Embryonic facial prominence (tissue), 1 donor: Measurements from ENCODE around the gene CYB5RL.
"Not testable (repeated sequence)": the region's sequence is repeated elsewhere in the genome, so short reads cannot be mapped to it uniquely, and the experiment has no call there.

Experiments used
- DNase-seq: peaks from one replicate; pipeline ENCODE4 v3.0.0-alpha.2; 2016; ENCODE audit errors: extremely low spot score

Gene CYB5RL

GRCh38 chr1:54186056-54186455 lies 13.8 kb downstream of the CYB5RL start:
- no peak for DNase-seq

DNA sequence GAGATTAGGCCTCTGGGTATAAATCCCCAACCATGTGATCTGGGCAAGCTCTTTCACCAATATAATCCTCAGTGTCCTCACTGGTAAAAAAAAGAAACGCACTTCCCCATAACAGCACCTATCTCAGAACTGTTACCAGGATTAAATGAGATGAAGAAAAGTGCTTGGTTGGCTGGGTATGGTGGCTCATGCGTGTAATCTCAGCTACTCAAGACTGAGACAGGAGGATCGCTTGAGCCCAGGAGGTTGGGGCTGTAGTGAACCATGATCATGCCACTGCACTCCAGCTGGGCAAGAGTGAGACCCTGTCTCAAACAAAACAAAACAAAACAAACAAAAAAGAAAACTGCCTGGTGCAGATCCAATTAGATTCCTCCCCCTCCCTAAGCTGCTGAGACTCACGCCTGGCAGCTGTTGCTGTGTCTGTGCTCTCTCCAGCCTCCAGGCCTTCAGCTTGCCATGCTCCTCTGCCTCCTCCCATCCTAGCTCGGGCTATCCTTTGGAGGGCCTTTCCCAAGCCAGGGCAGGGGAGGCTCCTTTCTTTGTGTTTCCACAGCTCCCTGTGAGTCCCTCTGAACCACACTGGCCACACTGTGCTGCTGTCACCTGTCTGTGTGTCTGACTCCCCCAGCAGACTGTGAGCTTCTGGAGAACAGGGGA lies 19.0 kb downstream of the CYB5RL start:
- no peak for DNase-seq

DNA sequence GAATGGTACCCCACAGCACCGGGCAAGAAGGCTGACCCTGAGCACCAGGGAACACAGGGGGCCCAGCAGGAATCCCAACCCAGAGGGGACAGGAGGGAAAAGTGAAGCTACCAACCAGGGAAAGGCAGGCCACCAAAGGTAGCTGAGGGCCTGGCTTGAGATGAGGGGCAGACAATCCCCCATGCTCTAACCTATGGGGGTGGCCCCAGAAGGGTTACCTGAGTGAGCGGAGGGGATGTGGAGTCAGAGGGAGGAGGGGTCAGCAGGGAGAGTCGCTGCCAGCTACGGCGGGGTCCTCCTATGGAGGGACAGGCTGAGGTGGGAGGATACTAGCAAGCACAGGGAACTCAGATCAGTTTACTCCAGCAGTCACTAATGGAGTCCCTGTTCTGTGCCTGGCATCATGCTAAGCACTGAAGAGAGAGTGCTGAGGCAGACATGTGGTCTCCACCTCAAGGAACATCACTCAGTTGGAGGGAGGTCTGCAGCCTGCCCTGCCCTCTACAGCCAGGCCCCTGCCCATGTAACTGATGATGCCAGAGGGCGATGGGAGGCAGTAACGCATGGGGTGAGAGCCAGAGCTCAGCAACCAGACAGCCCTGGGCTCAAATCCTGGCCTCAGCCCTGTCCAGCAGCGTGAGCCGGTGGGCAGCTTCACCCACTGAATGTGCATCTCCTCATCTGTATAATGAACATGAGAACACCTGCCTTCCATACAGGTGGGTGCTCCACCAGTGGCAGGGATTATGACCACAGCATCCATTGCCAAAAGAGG lies 21.3 kb downstream of the CYB5RL start:
- DNase-seq: no peak

DNA sequence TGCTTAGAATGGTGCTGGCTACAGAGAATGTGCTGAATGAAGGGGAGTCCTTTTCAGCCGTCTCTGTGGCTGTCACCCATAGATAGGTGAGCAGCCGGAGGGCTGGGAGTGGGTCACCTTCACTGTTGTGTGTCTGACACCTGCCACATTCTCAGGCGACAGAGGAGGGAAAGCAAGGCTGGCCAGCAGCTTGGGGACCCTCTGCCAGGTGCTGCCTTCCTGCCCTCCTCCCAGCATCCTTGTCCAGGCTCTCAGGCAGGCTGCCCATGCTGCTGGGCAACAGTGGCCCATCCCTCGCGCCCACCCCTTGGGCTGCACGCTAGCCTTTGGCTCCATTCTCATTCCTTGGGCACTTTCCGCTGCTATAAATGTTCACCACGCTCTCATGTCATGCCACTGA lies 22.1 kb downstream of the CYB5RL start:
- DNase-seq: no peak

- no peak for DNase-seq
Measured at GRCh38 chr1:54176621-54177327, 23.1 kb downstream of the CYB5RL start.

- DNase-seq: no peak
Measured at GRCh38 chr1:54174106-54174505, 25.7 kb downstream of the CYB5RL start.

GRCh38 chr1:54173681-54174080 lies 26.1 kb downstream of the CYB5RL start:
- no peak for DNase-seq

- no peak for DNase-seq
Measured at GRCh38 chr1:54172614-54173599, 26.9 kb downstream of the CYB5RL start.

GRCh38 chr1:54171606-54172005 lies 28.2 kb downstream of the CYB5RL start:
- DNase-seq: no peak

GRCh38 chr1:54171016-54171415 lies 28.8 kb downstream of the CYB5RL start:
- DNase-seq: no peak

- DNase-seq: no peak
Measured at GRCh38 chr1:54169068-54169467, 30.8 kb downstream of the CYB5RL start.

DNA sequence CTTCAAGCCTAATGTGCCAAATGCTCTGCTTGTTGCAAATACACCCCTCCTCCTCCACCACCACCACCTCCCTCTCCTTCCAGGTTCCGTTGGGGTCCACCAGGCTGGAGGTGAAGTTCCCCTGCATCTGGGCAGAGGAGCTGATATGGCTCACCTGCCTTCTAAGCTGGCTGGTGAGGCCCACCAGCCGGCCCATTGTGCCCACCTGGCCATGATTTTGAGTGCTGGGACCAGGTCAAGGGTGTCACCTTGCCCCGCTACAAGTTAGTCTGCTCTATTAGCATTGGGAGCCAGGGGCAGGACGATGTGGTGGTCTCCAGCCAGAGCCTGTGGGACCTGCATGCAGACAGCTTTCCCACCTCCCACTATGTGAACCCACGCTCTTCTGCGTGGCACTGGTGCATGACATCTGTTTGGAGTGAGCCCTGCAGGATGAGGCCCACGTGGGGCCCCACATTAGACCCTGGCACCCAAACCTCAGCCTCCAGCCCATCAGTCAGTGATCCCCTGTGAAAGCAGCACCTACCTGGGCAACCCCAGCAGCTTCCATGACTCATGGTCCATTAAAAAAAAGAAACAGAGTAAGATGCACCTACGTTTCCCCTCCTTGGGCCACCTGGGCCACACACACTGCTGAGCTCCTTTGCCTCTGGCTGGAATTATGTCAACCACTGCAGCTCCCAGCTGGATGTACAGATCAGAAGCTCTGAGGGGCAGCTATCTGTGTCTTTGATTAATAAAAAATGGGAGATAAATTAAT lies 31.4 kb downstream of the CYB5RL start:
- no peak for DNase-seq

GRCh38 chr1:54167422-54168139 lies 32.2 kb downstream of the CYB5RL start:
- DNase-seq: no peak

DNA sequence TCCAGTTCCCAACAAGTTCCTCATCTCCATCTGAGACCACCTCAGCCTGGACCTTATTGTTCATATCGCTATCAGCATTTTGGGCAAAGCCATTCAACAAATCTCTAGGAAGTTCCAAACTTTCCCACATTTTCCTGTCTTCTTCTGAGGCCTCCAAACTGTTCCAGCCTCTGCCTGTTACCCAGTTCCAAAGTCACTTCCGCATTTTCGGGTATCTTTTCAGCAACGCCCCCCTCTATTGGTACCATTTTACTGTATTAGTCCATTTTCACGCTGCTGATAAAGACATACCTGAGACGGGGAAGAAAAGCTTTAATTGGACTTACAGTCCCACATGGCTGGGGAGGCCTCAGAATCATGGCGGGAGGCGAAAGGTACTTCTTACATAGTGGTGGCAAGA lies 33.5 kb downstream of the CYB5RL start:
- DNase-seq: not testable (repeated sequence)

DNA sequence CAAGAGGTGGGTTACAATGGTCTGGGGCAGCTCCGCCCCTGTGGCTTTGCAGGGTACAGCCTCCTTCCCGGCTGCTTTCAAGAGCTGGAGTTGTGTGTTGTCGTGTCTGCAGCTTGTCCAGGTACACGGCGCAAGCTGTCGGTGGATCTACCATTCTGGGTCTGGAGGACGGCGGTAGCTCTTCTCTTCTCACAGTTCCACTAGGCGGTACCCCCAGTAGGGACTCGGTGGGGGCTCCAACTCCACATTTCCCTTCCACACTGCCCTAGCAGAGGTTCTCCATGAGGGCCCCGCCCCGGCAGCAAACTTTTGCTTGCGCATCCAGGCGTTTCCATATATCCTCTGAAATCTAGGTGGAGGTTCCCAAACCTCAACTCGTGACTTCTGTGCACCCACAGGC lies 34.7 kb downstream of the CYB5RL start:
- DNase-seq: no peak

DNA sequence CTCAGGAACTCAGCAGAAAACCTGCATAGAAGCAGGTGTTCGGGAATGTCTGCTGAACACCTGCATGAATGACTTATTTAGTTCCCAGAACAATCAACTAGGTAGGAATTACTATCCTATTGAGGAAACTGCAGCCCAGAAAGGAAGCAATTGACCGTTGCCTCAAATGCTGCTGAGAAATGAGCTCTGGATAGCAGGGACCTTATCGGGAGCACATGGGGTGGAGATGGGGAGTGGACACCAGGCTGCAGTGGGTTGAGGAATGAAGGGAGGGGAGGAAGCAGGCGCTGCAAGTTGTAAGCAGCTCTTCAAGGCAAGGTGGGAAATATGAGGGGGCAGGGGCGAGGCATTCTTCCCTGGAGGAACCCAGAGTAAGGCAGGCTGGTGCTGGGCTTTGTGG lies 36.3 kb downstream of the CYB5RL start:
- no peak for DNase-seq

GRCh38 chr1:54163051-54163450 lies 36.8 kb downstream of the CYB5RL start:
- DNase-seq: no peak

- no peak for DNase-seq
Measured at GRCh38 chr1:54161495-54162168, 38.2 kb downstream of the CYB5RL start.

- no peak for DNase-seq
Measured at GRCh38 chr1:54160351-54160750, 39.5 kb downstream of the CYB5RL start.
